ENCODE measurements around the gene CRBN. TPM values are rescaled to one million over a fixed set of nuclear protein-coding genes. Genes with fewer than 3 reads are reported as not detected.

CRBN gene
- total and polyA plus RNA-seq, 2 experiments from 2014 or later = 41.1 to 69.6 TPM

DNA sequence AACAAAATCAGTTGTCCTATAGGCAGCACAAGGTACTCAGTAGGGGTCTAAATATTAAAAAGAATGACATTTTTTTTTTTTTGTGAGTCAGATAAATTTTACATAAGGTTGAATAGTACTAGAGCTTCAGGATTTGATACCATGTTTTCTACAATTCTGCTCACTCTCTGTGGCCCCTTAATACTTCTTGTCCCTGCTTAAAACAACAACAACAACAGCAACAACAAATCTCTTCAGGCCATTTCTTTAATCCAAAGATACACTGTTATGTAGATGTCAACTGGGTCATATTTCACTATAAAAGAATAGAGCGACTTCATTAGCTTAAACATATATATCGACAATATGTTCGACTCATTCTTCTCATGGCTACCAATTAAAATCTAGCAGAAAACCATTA lies 72.3 kb downstream of the CRBN start:
- Histone ChIP-seq H3K4me3 (no peak overlapping the region), H3K4me1 (ENCODE audit: insufficient read depth) (no peaks in the 10 kb centered on the region), H3K9ac (no peak overlapping the region), H3K9me2 (ENCODE audit: insufficient read depth) (no peaks in the 10 kb centered on the region), H3K79me2 (ENCODE audit: insufficient read depth) (no peaks in the 10 kb centered on the region), H3K36me3 (ENCODE audit: low read depth) (no peaks in the 10 kb centered on the region), H2AFZ (no peak overlapping the region), H3F3A (ENCODE audit: insufficient read depth) (no peaks in the 10 kb centered on the region), H3K4me2 (ENCODE audit: unreplicated experiment) (no peak overlapping the region), H4K20me1 (ENCODE audit: insufficient read depth) (no peaks in the 10 kb centered on the region), H3K27me3 (replicated peaks; ENCODE audit: insufficient read depth) (no peaks in the 10 kb centered on the region), H3K9me3 (ENCODE audit: low read depth) (no peaks in the 10 kb centered on the region), H3K27ac (no peak overlapping the region)
- in situ Hi-C loops (cut with MboI) = no loop called here
- no peak for DNase-seq
- WGBS, 2 experiments (ENCODE audit: low coverage in 1 of 2, low lambda C conversion rate in 2 of 2, missing lambda C conversion rate in 2 of 2) = 85 to 93% methylated on average over 3 of the region's 3 CpGs
- TF ChIP-seq EZH2 (IDR thresholded peaks at IDR 0.05; ENCODE audit: insufficient read depth, poor library complexity, severe bottlenecking) (no peak), EZH2phosphoT487 (IDR thresholded peaks at IDR 0.05; ENCODE audit: insufficient read depth, low read depth) (no peak)

DNA sequence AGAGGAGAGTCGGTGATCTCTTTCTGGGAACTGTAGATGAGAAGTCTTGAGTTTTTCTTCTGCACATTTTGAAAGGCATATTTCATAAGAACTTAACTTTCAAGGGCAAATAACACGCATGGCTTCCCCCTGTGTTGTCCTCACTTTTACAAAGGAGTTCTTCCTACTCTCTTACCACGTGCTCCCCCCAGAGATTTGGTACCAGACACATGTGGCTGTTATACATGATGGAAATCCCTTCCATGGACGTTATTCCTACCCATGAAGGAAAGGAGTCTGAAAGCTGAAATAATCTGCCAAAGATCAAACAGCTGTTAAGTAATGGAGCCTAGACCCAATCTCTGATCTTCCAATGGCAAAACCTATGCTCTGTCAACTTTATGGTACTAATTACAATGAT lies 73.7 kb downstream of the CRBN start:
- no peak overlapping the region for H3K9ac ChIP-seq
- H3K9me2 ChIP-seq (ENCODE audit: insufficient read depth) = no peaks in the 10 kb centered on the region
- no peaks in the 10 kb centered on the region for H3F3A ChIP-seq (ENCODE audit: insufficient read depth)
- H3K27me3 ChIP-seq (replicated peaks; ENCODE audit: insufficient read depth) = no peaks in the 10 kb centered on the region
- in situ Hi-C loops (cut with MboI) = no loop called here
- TF ChIP-seq EZH2 (IDR thresholded peaks at IDR 0.05; ENCODE audit: insufficient read depth, poor library complexity, severe bottlenecking) (no peak), EZH2phosphoT487 (IDR thresholded peaks at IDR 0.05; ENCODE audit: insufficient read depth, low read depth) (no peak)
- H3K4me3 ChIP-seq = no peak overlapping the region
- no peaks in the 10 kb centered on the region for H3K36me3 ChIP-seq (ENCODE audit: low read depth)
- H3K9me3 ChIP-seq (ENCODE audit: low read depth) = no peaks in the 10 kb centered on the region
- H3K4me2 ChIP-seq (ENCODE audit: unreplicated experiment) = no peak overlapping the region
- DNase-seq = no peak
- H2AFZ ChIP-seq = no peak overlapping the region
- no peaks in the 10 kb centered on the region for H3K4me1 ChIP-seq (ENCODE audit: insufficient read depth)
- no peaks in the 10 kb centered on the region for H3K79me2 ChIP-seq (ENCODE audit: insufficient read depth)
- no peak overlapping the region for H3K27ac ChIP-seq
- WGBS, 2 experiments (ENCODE audit: low coverage in 1 of 2, low lambda C conversion rate in 2 of 2, missing lambda C conversion rate in 2 of 2) = 19 to 26% methylated on average over 4 of the region's 4 CpGs
- H4K20me1 ChIP-seq (ENCODE audit: insufficient read depth) = no peaks in the 10 kb centered on the region

DNA sequence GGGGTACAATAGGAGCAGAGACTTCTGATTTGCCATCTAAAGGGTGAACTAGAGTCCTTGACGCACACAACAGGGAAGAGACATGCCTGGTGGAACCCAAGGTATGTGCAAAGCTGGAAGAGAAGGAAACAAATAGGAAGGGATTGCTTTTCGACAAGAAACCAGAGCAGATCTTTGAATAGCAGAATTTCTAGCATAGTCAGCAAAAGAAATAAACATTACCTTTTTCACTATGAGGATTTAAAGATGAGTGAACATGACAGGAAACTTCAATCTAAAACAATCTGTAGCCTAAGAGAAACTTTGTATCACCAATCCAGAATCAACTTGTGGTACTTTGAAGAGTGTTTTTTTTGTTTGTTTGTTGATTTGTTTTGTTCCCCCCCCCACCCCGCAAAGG lies 74.2 kb downstream of the CRBN start:
- no peaks in the 10 kb centered on the region for H3K9me2 ChIP-seq (ENCODE audit: insufficient read depth)
- no peak for DNase-seq
- in situ Hi-C loops (cut with MboI) = no loop called here
- no peaks in the 10 kb centered on the region for H3F3A ChIP-seq (ENCODE audit: insufficient read depth)
- no peaks in the 10 kb centered on the region for H3K9me3 ChIP-seq (ENCODE audit: low read depth)
- H4K20me1 ChIP-seq (ENCODE audit: insufficient read depth) = no peaks in the 10 kb centered on the region
- H3K4me2 ChIP-seq (ENCODE audit: unreplicated experiment) = no peak overlapping the region
- no peak overlapping the region for H2AFZ ChIP-seq
- no peaks in the 10 kb centered on the region for H3K4me1 ChIP-seq (ENCODE audit: insufficient read depth)
- H3K79me2 ChIP-seq (ENCODE audit: insufficient read depth) = no peaks in the 10 kb centered on the region
- WGBS, 2 experiments (ENCODE audit: low coverage in 1 of 2, low lambda C conversion rate in 2 of 2, missing lambda C conversion rate in 2 of 2) = 41 to 42% methylated on average over 3 of the region's 3 CpGs
- TF ChIP-seq EZH2phosphoT487 (IDR thresholded peaks at IDR 0.05; ENCODE audit: insufficient read depth, low read depth) (no peak), EZH2 (IDR thresholded peaks at IDR 0.05; ENCODE audit: insufficient read depth, poor library complexity, severe bottlenecking) (no peak)
- no peak overlapping the region for H3K9ac ChIP-seq
- H3K27ac ChIP-seq = no peak overlapping the region
- no peaks in the 10 kb centered on the region for H3K27me3 ChIP-seq (replicated peaks; ENCODE audit: insufficient read depth)
- no peaks in the 10 kb centered on the region for H3K36me3 ChIP-seq (ENCODE audit: low read depth)
- H3K4me3 ChIP-seq = no peak overlapping the region

DNA sequence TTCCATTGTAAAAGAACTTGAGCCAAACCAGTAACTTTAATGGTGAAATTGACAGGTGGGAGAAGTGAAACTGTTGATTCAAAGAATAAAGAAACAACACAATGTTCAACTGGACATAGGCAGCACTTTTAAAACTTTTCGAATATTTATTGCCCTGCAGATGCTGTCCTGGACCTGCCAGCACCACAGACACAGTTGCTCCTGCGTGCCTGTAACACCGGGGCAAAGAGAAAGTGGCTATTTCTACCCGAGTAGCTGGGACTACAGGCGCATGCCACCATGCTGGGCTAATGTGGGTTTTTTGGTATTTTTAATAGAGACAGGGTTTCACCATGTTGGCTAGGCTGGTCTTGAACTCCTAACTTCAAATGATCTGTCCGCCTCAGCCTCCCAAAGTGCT lies 76.7 kb downstream of the CRBN start:
- TF ChIP-seq EZH2phosphoT487 (IDR thresholded peaks at IDR 0.05; ENCODE audit: insufficient read depth, low read depth) (no peak), EZH2 (IDR thresholded peaks at IDR 0.05; ENCODE audit: insufficient read depth, poor library complexity, severe bottlenecking) (no peak)
- Histone ChIP-seq H3K27me3 (replicated peaks; ENCODE audit: insufficient read depth) (no peaks in the 10 kb centered on the region), H3K4me2 (ENCODE audit: unreplicated experiment) (no peak overlapping the region), H3F3A (ENCODE audit: insufficient read depth) (no peaks in the 10 kb centered on the region), H2AFZ (no peak overlapping the region), H3K9me2 (ENCODE audit: insufficient read depth) (no peaks in the 10 kb centered on the region), H3K9me3 (ENCODE audit: low read depth) (no peaks in the 10 kb centered on the region), H3K79me2 (ENCODE audit: insufficient read depth) (no peaks in the 10 kb centered on the region), H3K4me3 (no peak overlapping the region), H4K20me1 (ENCODE audit: insufficient read depth) (no peaks in the 10 kb centered on the region), H3K27ac (no peak overlapping the region), H3K4me1 (ENCODE audit: insufficient read depth) (no peaks in the 10 kb centered on the region), H3K9ac (no peak overlapping the region), H3K36me3 (ENCODE audit: low read depth) (no peaks in the 10 kb centered on the region)
- in situ Hi-C loops (cut with MboI) = no loop called here
- WGBS, 2 experiments (ENCODE audit: low coverage in 1 of 2, low lambda C conversion rate in 2 of 2, missing lambda C conversion rate in 2 of 2) = 37 to 44% methylated on average over 6 of the region's 6 CpGs
- no peak for DNase-seq
